DMS79 (cell line): ENCODE results near the gene CLECL1.
"Not testable (repeated sequence)": the region's sequence is repeated elsewhere in the genome, so short reads cannot be mapped to it uniquely, and the experiment has no call there.

Source experiments
- DNase-seq: peaks from one replicate; lab custom pipeline; 2025; lab: John Stamatoyannopoulos, UW

Gene CLECL1

DNA sequence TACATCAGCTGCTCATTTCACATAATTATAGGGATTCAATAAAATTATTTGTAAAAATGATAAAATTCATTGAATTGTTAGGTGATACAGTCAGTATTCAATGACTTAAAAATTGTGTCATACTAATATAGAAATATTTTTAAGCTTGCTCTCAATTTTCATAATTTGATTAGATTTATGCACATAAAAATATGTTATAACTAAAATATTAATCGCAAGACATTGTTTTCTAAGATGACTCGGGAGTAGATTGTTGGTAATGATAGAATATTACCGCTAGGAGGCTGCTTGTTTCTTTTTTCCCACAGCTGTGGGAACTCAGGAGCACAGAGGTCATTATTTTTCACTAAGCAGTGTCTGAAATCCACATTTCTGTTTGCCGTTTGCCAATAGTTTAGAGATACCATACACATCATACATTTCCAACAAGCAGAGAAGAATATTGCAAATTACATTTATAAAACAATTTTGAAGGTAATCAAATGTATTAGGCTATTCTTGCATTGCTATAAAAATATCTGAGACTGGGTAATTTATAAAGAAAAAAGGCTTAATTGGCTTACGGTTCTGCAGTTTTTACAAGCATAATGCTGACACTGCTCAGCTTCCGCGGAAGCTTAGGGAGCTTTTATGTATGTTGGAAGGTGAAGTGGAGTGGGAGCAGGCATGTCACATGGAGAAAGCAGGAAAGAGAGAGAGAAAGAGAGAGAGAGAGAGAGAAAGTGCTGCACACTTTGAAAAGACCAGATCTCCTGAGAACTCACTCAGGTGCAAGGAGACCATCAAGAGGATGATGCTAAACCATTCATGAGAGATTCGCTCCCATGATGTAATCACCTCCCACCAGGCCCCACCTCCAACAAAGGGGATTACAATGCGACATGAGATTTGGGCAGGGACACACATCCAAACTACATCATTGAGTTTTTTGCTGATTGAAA lies 18.6 kb upstream of the CLECL1 start:
- no peak for DNase-seq

DNA sequence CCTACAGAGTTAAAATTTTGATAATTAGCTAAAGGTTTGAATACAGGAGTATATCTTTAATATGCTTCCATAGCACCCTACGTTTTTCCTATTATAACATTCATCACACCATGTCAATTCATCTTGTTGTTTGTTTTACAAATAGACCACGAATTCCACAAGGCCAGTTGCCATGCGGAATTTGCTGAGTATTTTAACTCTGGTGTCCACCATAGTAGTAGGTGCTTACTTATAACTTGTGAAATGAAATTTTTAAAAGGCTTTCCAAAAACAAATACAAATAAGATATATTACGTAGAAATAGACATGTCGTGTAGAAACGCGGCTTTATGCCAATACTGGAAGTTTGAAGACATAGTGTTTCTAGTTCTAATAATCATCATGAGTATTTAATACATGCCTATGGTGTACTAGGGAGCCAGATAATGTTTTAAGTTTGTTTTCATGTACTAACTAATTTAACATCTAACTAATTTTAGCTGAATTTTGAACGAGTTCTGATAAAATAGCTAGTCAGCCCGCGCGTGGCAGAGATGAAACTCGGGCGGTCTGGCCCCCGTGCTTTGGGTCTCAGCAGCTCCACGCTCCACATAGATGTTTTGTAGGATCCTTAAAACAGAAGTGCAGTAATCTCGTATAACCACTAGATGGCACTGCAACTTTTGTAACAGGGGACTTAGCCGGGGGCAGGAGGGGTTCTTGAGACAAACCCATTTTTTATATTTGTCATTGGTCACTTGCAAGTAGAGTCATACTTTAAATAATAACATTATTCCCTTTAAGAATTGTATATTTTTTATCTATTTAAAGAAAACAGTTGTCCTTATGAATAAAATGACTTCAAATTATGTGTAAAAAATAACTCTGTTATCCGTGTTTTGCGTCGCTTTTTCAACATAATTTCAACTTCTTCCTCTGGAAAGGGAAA lies 17.6 kb upstream of the CLECL1 start:
- no peak for DNase-seq

DNA sequence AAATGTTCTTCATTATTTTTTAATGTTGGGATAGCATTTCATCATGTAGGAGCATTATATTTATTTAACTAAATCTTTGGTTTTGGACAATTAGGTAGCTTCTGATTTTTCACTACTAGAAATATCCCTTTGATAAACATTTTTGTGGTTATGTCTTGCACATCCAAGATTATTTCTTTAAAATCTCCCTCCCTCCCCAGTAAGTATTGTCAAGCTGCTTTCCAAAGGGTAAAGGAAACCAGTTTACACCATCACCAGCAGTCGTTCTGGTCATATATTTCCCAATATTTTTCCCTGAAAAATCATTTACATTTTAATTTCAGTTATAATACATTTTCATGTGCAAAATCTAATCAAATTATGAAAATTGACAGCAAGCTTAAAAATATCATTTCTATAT lies 16.7 kb upstream of the CLECL1 start:
- DNase-seq: no peak

DNA sequence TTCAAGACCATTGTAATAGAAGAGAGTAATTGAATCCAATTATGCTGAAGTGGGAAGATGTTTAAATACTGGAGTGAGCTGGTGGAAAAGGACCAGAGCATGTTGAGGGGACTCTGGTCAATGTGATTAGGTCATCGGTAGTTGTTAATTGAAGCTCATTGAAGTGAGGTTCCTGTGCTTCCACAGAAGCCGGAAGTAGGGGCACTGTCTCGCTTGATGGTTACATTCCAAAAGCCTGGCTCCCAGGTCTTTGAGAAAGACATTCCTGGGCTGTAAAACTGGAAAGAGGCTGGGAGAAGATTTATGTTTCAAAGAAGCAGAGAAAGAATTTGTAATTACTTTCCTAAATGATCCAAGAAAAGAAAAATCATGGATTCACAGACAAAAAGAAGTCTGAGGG lies 12.3 kb upstream of the CLECL1 start:
- no peak for DNase-seq

DNA sequence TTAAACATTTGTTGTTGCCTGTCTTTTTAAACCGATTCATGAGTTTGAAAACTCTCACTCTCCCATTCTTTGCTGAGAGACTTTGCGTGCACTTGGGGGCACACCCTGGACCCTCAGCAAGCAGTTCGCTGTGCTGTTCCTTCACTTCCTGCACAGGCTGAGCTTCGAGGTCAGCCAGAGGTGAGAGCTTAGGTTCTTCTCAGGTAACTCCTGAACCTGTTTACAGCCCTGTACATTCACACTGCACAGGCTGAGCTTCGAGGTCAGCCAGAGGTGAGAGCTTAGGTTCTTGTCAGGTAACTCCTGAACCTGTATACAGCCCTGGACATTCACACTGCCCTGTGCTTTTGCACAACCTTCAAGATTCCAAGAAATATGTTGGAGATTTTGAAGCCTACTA lies 9.8 kb upstream of the CLECL1 start:
- no peak for DNase-seq

DNA sequence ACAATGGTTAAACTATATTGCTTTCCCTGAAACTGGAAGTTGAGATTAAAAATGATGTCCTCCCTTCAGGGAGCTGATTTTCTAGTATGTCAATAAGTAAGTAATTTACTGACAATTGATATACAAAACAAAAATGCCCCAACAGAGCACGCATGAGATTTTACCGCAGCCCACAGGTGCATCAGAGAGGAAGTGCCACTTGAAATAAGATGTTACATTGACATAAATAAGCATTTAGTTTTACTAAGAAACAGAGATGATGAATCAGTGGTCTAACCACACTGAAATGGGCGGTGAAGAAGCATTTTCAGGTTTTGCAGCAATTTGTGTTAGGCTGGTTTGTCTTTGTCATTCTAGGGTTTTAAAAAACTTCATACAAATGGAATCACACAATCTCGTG lies 8.8 kb upstream of the CLECL1 start:
- no peak for DNase-seq

DNA sequence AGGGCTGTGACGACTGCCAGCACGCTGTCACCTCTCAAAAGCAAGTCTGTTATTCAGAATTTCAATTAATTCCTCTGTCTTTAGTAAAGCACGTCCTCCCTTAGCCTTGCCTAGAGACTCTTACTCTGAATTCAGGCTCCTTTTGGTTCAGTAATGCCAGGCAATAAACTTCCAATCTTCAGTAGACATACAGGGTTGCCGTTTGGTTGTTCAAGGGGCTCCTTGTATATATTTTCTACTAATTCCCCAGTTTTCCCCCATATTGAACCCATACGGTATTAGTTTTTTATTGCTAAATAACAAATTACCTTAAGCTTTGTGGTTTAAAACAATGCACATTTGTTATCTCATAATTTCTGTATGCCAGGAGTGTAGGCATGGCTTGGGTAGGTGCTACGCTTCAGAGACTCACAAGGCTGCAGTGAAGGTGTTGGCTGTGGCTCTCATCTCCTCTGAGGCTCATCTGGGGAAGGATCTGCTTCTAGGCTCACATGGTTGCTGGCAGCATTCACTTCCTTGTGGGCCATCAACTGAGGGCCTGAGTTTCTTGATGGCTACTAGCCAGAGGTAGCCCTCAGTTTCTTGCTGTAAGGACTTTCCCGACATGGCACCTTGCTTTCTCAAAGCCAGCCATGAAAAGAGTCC lies 7.3 kb upstream of the CLECL1 start:
- peak; percentile 49 for DNase-seq

DNA sequence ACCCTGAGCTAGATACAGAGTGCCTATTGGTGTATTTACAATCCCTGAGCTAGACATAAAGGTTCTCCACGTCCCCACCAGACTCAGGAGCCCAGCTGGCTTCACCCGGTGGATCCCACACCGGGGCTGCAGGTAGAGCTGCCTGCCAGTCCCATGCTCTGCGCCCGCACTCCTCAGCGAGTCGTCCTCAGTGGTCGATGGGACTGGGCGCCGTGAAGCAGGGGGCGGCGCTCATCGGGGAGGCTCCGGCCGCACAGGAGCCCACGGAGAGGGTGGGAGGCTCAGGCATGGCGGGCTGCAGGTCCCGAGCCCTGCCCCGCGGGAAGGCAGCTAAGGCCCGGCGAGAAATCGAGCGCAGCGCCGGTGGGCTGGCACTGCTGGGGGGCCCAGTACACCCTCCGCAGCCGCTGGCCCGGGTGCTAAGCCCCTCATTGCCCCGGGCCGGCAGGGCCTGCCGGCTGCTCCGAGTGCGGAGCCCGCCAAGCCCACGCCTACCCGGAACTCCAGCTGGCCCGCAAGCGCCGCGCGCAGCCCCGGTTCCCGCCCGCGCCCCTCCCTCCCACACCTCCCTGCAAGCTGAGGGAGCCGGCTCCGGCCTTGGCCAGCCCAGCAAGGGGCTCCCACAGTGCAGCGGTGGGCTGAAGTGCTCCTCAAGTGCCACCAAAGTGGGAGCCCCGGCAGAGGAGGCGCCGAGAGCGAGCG lies 6.7 kb upstream of the CLECL1 start:
- DNase-seq: peak; percentile 49

DNA sequence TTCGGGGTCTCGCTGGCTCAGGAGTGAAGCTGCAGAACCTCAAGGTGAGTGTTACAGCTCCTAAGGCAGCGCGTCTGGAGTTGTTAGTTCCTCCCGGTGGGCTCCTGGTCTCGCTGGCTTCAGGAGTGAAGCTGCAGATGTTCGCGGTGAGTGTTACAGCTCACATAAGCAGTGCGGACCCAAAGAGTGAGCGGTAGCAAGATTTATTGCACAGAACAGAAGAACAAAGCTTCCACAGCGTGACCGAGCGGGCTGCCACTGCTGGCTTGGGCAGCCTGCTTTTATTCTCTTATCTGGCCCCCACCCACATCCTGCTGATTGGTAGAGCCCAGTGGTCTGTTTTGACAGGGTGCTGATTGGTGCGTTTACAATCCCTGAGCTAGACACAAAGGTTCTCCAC lies 6.0 kb upstream of the CLECL1 start:
- DNase-seq: not testable (repeated sequence)

DNA sequence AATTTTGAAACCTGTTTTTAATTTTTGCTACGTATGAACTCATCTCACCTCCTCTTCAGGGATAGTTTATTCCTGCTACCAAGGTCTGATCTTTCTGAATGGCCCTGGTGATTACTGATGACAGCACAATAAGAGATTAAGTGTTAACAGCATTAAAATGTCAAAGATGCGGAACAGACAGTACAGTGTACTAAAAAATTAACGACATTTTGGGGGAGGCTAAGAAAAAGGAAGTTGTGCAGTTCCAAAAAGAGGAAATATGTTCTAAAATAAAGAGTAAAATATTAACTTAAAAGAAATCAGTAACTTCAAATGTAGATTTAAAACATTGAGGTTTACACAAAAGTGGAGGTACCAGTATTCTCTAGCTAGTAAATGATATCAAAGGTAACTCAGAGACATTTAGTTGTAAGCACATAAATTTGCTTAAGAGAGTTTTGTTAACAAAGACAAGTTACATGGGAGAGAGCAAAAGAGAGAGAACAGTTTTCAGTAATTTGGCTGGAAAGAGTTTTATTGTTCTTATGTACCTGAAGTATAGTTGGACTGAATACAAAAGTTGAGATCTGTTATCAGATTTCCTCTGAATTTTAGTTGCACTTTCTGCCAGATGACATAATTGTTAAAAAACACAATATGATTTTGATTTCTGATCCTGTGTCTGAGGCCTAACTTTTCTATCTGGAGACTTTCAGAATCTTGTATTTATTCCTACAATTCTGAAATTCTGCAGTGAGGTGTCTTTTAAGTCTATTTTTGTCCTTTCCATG lies 4.2 kb upstream of the CLECL1 start:
- no peak for DNase-seq

DNA sequence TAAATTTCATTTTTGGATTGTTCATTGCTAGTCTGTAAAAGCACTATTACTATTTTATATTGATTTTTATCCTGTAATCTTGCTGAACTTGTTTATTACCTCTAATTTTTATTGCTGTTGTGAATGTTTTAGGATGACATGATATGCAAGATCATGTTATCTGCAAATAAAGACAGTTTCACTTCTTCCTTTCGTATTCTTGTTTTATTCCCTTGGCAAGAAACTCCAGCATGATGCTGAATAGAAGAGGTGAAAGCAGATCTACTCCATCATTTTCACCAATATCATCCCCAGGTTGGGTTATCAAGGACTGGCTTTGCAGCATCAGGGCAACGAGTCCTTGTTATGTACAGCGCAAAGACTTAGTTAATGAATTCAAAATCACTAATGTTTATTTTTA lies 2.7 kb upstream of the CLECL1 start:
- DNase-seq: no peak

DNA sequence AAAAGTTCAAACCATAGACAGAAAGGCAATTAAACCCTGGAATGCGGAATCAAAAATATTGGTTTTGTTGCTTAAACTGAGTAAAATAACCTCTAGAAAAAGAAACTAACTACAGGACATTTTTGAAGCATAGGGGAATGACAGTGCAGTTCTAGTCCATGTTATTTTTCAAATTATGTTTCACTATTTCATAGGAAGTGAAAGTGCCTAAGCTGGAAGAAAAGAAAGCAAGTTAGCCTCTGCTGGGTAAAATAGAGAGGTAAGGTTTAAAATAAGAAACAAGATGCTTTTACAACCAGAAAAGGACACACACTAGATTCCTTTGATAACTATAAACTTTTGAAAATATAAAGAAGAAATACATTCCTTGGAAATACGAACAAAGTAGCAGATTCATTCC lies 1.1 kb downstream of the CLECL1 start:
- DNase-seq: no peak

DNA sequence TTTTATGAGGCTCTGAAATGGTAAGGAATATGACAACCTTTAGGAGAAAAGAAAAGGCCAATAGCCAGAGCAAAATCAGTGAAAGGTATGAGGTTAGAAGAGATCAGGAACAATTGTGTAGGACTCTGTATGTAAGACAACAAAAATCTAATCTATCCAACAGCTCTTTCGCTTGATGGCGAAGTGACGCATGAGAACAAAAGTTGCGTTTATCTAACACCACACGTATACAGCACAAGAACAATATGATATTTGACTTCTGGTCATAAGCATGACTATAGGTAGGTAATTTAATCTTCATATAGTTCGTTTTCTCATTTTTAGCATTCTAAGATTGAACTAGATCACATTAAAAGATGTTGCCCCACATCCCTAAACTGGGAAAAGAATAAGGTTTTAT lies 1.5 kb downstream of the CLECL1 start:
- no peak for DNase-seq

DNA sequence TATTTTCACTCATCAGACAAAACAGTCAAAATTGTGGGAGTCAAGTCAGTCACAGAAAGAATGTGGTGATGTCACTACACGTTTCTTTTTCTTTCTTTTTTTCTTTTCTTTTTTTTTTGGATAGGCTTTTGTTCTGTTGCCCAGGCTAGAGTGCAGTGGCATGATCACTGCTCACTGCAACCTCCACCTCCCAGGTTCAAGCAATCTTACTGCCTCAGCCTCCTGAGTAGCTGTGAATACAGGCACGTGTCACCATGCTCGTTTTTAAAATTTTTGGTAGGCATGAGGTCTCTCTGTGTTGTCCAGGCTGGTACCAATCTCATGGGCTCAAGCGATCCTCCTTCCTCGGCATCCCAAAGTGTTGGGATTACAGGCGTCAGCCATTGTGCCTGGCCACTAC lies 2.3 kb downstream of the CLECL1 start:
- no peak for DNase-seq

DNA sequence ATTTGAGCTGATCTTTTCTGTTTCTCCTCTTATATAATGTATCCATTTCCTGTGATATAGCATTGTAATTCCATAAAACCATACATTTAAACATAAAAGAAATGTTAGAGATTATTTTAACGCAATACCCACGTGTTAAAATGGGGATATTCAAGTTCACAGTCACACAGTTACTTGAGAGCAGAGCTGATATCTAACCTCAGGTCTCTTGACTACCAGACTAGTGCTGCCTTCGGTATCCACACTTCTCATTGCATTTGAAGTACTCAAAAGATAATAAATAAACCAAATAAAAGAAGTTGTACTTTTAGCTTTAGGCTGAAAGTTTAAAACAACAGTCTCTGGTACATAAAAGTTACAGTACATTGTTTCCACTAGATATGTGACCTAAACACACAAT lies 2.9 kb downstream of the CLECL1 start:
- DNase-seq: no peak

DNA sequence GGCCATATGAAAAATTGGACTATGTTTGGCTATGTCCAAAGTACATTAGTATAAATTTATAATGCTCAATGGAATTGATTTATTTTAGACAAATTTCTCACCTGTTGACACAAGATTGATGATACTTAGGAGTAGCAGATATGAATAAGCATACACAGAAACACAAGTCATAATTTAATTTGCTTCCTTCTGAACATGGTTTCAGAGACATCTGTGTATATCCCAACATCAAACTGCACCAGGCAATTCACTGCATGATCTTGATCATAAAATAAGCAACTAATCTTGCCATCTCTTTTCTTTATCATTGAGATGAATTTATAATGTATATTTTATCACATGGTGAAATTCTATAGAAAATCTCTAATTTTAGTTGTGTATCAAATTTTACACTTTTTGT lies 3.8 kb downstream of the CLECL1 start:
- DNase-seq: no peak

DNA sequence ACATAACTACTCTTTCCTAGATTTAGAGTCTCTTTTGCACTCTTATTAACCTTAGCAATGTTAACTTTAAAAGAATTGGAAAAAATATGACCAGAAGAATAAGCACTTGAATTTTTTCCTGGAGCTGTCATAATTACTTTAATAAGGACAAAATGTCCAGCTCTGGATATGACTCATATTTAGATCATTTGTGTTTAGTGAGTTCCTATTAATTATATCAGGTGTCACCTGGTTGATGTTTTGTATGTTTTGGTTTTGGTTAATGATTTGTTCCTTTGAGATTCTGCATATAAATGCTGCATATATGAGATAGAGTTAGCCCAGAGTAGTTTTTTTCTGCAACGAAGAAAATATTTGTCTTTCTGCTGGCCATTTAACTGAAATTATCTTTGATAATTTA lies 5.1 kb downstream of the CLECL1 start:
- no peak for DNase-seq

DNA sequence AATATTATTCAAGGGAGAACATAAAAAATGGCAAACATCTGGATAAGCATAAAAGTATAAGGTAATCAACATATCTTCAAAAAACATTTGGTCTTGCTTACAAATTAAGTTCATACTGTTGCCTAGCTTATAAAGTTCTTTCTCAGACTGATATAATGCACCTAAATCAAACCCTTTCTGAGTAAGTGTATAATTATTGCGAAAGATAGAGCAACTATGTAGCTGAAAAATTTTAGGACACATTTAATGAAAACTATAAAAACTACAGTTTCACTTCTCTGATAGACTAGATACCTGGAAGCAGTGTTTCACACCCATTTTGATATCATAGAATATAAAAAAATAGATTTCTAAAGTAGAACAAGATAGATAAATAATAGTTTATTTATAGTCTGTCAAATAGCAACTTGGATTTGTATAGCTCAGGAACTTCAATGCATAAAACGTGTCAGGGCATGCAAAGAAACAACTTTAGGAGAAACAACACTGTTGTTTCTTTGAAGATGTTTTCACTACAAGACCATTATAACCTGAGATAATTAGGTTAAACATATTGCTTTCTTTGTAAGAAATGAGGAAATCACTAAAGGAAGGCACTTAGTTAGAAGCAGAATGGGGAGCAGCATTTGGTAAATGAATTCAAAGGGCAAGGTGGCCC lies 7.6 kb downstream of the CLECL1 start:
- DNase-seq: no peak

DNA sequence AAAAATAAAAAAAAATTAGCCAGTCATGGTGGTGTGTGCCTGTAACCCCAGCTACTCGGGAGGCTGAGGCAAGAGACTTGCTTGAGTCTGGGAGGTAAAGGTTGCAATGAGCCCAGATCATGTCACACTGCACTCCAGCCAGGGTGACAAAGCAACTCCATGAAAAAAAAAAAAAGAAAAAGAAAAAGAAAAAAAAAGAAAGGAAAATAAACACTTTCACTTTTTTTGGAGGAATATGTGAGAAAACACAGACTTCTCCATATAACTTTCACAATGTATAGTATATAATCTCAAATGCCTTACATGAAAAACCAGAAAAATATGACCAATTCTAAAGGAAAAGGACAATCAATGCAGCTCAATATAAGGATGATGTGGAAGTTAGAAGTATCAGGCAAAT lies 8.9 kb downstream of the CLECL1 start:
- DNase-seq: no peak

DNA sequence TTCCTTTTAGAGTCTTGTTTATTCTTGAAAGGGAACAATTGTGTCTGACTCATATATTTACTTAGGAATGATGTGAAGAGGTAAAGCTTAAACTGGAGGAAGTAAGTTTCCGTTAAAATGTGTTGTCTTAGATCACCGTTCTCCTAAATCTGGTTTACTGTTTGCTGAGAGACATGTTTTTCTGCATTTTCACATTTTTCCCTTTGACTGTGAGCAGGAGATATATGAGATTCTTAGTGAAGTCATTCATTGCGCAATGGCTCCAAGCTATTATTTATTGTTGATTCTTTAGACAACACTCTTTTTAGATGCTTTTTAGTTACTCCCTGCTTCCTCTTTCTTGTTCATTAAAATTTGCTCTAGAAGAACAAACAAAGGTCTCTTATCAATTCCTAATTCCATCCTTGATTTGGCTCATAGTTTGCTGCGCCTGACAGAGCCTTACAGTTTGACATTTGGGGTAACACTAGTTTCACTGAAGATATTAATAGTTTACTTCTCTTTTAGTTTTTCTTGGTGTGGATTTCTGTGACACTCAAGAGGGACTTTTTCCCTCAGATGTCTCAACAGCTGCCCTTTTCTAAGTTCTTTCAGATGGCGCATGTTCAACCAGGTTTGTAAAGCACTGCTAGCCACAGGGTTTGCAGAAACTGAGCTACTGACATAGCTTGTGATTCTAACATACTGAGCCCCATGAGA lies 11.4 kb downstream of the CLECL1 start:
- DNase-seq: no peak
